H9 (cell line): Measurements from ENCODE around the gene NBEAL2. TPM values are rescaled to one million over a fixed set of nuclear protein-coding genes. Genes with fewer than 3 reads are reported as not detected.

Experiments used
- DNase-seq: peaks from one replicate; pipeline ENCODE4 v3.0.0-alpha.2; 2017
- H2AFZ ChIP-seq: one replicate; pipeline ENCODE4 v1.6.1; 2013; ENCODE audit warnings: mild to moderate bottlenecking, low read length, control low read depth, moderate library complexity
- H2AK5ac ChIP-seq: 2 replicates; pipeline ENCODE4 v1.6.1; 2013; ENCODE audit warnings: low read length, control low read depth, mixed read lengths; ENCODE audit not compliant: insufficient read length
- H2BK120ac ChIP-seq: one replicate; pipeline ENCODE4 v1.6.1; 2013; ENCODE audit warnings: low read depth, mild to moderate bottlenecking, low read length, control low read depth, inconsistent platforms; ENCODE audit not compliant: poor library complexity, severe bottlenecking
- H2BK12ac ChIP-seq: 2 replicates; pipeline ENCODE4 v1.6.1; 2013; ENCODE audit warnings: low read length, control low read depth, mixed read lengths, low read depth; ENCODE audit not compliant: insufficient read length
- H2BK15ac ChIP-seq: 2 replicates; pipeline ENCODE4 v1.6.1; 2013; ENCODE audit warnings: low read depth, low read length, control low read depth
- H2BK20ac ChIP-seq: one replicate; pipeline ENCODE4 v1.6.1; 2013; ENCODE audit warnings: low read depth, mild to moderate bottlenecking, low read length, control low read depth, inconsistent platforms; ENCODE audit not compliant: poor library complexity, severe bottlenecking
- H2BK5ac ChIP-seq: 2 replicates; pipeline ENCODE4 v1.6.1; 2013; ENCODE audit warnings: low read length, control low read depth, mixed read lengths; ENCODE audit not compliant: insufficient read length
- H3K14ac ChIP-seq: 2 replicates; pipeline ENCODE4 v1.6.1; 2013; ENCODE audit warnings: low read length, control low read depth; ENCODE audit not compliant: insufficient read depth
- H3K18ac ChIP-seq: 2 replicates; pipeline ENCODE4 v1.6.1; 2013; ENCODE audit warnings: low read depth, mild to moderate bottlenecking, mixed read lengths, low read length, control low read depth; ENCODE audit not compliant: insufficient read length
- H3K23ac ChIP-seq: 2 replicates; pipeline ENCODE4 v1.6.1; 2013; ENCODE audit warnings: low read length, control low read depth, mixed read lengths, low read depth; ENCODE audit not compliant: insufficient read length
- H3K23me2 ChIP-seq: 2 replicates; pipeline ENCODE4 v1.6.1; 2013; ENCODE audit warnings: low read depth, mild to moderate bottlenecking, mixed read lengths, low read length, control low read depth; ENCODE audit not compliant: insufficient read length, poor library complexity, severe bottlenecking
- H3K27ac ChIP-seq: 2 replicates; pipeline ENCODE4 v1.5.1; 2013; ENCODE audit warnings: low read length, control low read depth, mixed read lengths, low read depth; ENCODE audit not compliant: insufficient read length
- H3K27me3 ChIP-seq: 2 replicates; pipeline ENCODE4 v1.6.1; 2013; ENCODE audit warnings: low read length, control low read depth, inconsistent platforms; ENCODE audit not compliant: insufficient read depth
- H3K4ac ChIP-seq: 2 replicates; pipeline ENCODE4 v1.6.1; 2013; ENCODE audit warnings: low read depth, mild to moderate bottlenecking, control low read depth, inconsistent platforms, low read length, moderate library complexity
- H3K4me1 ChIP-seq: 2 replicates; pipeline ENCODE4 v1.6.1; 2013; ENCODE audit warnings: low read length, control low read depth, inconsistent platforms; ENCODE audit not compliant: insufficient read depth
- H3K4me2 ChIP-seq: 2 replicates; pipeline ENCODE4 v1.6.1; 2013; ENCODE audit warnings: low read length, control low read depth, mixed read lengths; ENCODE audit not compliant: insufficient read length, insufficient read depth
- H3K56ac ChIP-seq: 2 replicates; pipeline ENCODE4 v1.6.1; 2013; ENCODE audit warnings: low read depth, mild to moderate bottlenecking, mixed read lengths, low read length, control low read depth; ENCODE audit not compliant: insufficient read length
- H3K79me1 ChIP-seq: 2 replicates; pipeline ENCODE4 v1.6.1; 2013; ENCODE audit warnings: low read depth, mild to moderate bottlenecking, moderate library complexity, low read length, control low read depth, inconsistent platforms; ENCODE audit not compliant: insufficient read depth, poor library complexity, severe bottlenecking
- H3K79me2 ChIP-seq: 2 replicates; pipeline ENCODE4 v1.6.1; 2013; ENCODE audit warnings: low read length, control low read depth, inconsistent platforms; ENCODE audit not compliant: insufficient read depth
- H3K9ac ChIP-seq: 2 replicates; pipeline ENCODE4 v1.6.1; 2013; ENCODE audit warnings: low read length, control low read depth, mixed read lengths; ENCODE audit not compliant: insufficient read length; ENCODE audit errors: extremely low read depth
- H3K9me3 ChIP-seq: one replicate; pipeline ENCODE4 v1.6.1; 2013; ENCODE audit warnings: low read depth, low read length, inconsistent platforms; ENCODE audit not compliant: control insufficient read depth
- H3T11ph ChIP-seq: one replicate; pipeline ENCODE4 v1.6.1; 2013; ENCODE audit warnings: mild to moderate bottlenecking, low read length, control low read depth, inconsistent platforms
- H4K20me1 ChIP-seq: one replicate; pipeline ENCODE4 v1.6.1; 2013; ENCODE audit not compliant: control insufficient read depth, insufficient read length, insufficient read depth
- H4K5ac ChIP-seq: 2 replicates; pipeline ENCODE4 v1.6.1; 2013; ENCODE audit warnings: low read depth, mild to moderate bottlenecking, mixed read lengths, low read length, control low read depth; ENCODE audit not compliant: insufficient read length
- H4K8ac ChIP-seq: replicated peaks from 2 replicates; pipeline ENCODE4 v1.6.1; 2013; ENCODE audit warnings: low read length, control low read depth, mixed read lengths, low read depth; ENCODE audit not compliant: insufficient read length
- H4K91ac ChIP-seq: 2 replicates; pipeline ENCODE4 v1.6.1; 2013; ENCODE audit warnings: low read depth, mild to moderate bottlenecking, moderate library complexity, mixed read lengths, low read length, control low read depth; ENCODE audit not compliant: insufficient read length
- H3K27ac Mint-ChIP-seq, 3 experiments: 2 replicates in 2 of 3; 3 replicates in 1 of 3; pipeline ENCODE4 v1.8.0; 2020 to 2021; ENCODE audit warnings: mixed read lengths in 3 of 3, mild to moderate bottlenecking in 1 of 3, moderate library complexity in 1 of 3
- H3K27me3 Mint-ChIP-seq: 2 replicates; pipeline ENCODE4 v1.8.0; 2021; ENCODE audit warnings: low read depth, mild to moderate bottlenecking, moderate library complexity, mixed read lengths
- H3K36me3 Mint-ChIP-seq, 3 experiments: 2 replicates in 2 of 3; 3 replicates in 1 of 3; pipeline ENCODE4 v1.8.0; 2020 to 2021; ENCODE audit warnings: low read depth in 3 of 3, mixed read lengths in 3 of 3; ENCODE audit not compliant: insufficient read depth in 1 of 3
- H3K4me1 Mint-ChIP-seq, 2 experiments: 2 replicates each; pipeline ENCODE4 v1.8.0; 2020; ENCODE audit warnings: mixed read lengths in 2 of 2
- H3K4me3 Mint-ChIP-seq, 2 experiments: 2 replicates in 1 of 2; 3 replicates in 1 of 2; pipeline ENCODE4 v1.8.0; 2020 to 2021; ENCODE audit warnings: mild to moderate bottlenecking in 2 of 2, mixed read lengths in 2 of 2, moderate library complexity in 1 of 2
- H3K9me3 Mint-ChIP-seq, 2 experiments: 2 replicates in 1 of 2; 3 replicates in 1 of 2; pipeline ENCODE4 v1.8.0; 2020; ENCODE audit warnings: mild to moderate bottlenecking in 2 of 2, mixed read lengths in 2 of 2, moderate library complexity in 1 of 2
- WGBS: extraction: QIAGEN DNeasy Blood & Tissue Kit; methylation state at CpG from one replicate; pipeline ENCODE4 v1.1.7; 2013; ENCODE audit warnings: missing lambda C conversion rate, low lambda C conversion rate, mixed read lengths; ENCODE audit not compliant: insufficient read length; ENCODE audit errors: extremely low coverage; 5-methylcytosine and 5-hydroxymethylcytosine counted together
- total RNA-seq: library from RNA; stranded (reverse); gene quantifications from 2 replicates; pipeline ENCODE4 v1.2.1, GENCODE V29; 2021
- TF ChIP-seq, protein P1 (sequence below): fragments of 200-600 bp; sonication (generic); conservative IDR thresholded peaks from 3 replicates; pipeline ENCODE4 v1.8.0; 2021; ENCODE audit warnings: antibody characterized with exemption, mild to moderate bottlenecking

The NBEAL2 gene
- total RNA-seq, 1 experiment from 2014 or later, result 52.1 TPM

DNA sequence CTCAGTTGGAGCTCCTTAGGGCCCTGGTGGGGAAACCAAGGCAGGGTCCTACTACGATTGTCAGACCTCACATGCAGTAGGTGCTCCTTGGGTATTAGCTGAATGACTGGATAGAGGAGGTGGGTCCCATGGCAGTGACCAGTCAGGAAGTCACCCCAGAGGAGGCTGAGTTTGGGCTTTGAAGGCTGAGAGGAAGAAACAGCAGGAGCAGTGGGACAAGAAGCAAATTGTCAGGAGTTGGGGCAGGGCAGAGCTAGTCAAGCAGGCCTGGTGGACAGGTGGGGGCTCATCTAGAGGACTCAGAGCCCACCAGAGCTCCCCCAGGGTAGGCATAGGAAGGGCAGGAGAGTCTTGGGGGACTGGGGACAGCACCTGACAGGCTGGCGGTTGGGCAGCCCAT lies 3.1 kb downstream of the NBEAL2 start:
- peaks cover 0 to 1% (median 0%) of the 10 kb centered on the region in 3 experiments; a peak in 3 of 7 replicates for H3K36me3 Mint-ChIP-seq
- no peak overlapping the region for H3K4me3 Mint-ChIP-seq
- Histone ChIP-seq H4K91ac (no peak overlapping the region), H2BK12ac (no peak overlapping the region), H3K23ac (no peak overlapping the region), H3K27me3 (peaks cover 4% of the 10 kb centered on the region; the same call in 1 of the 2 replicates), H2AFZ (no peak overlapping the region), H4K20me1 (no peaks in the 10 kb centered on the region), H2BK120ac (no peak overlapping the region), H3K79me2 (peaks cover 4% of the 10 kb centered on the region; the same call in 1 of the 2 replicates), H4K5ac (no peak overlapping the region), H4K8ac (no peak overlapping the region), H3K14ac (no peak overlapping the region; the same call in 1 of the 2 replicates), H3K4me2 (no peak overlapping the region), H3K4ac (no peak overlapping the region), H3K9ac (no peak overlapping the region), H2BK15ac (no peak overlapping the region), H3T11ph (no peak overlapping the region), H3K4me1 (peaks cover 4% of the 10 kb centered on the region; the same call in 1 of the 2 replicates), H3K27ac (no peak overlapping the region), H3K23me2 (peaks cover 6% of the 10 kb centered on the region), H3K9me3 (no peaks in the 10 kb centered on the region), H3K56ac (no peak overlapping the region), H3K18ac (no peak overlapping the region), H2BK20ac (no peak overlapping the region), H2BK5ac (no peak overlapping the region), H3K79me1 (no peaks in the 10 kb centered on the region), H2AK5ac (no peak overlapping the region)
- peaks cover 41 to 51% of the 10 kb centered on the region in 2 experiments for H3K4me1 Mint-ChIP-seq
- TF ChIP-seq, protein P1, sequence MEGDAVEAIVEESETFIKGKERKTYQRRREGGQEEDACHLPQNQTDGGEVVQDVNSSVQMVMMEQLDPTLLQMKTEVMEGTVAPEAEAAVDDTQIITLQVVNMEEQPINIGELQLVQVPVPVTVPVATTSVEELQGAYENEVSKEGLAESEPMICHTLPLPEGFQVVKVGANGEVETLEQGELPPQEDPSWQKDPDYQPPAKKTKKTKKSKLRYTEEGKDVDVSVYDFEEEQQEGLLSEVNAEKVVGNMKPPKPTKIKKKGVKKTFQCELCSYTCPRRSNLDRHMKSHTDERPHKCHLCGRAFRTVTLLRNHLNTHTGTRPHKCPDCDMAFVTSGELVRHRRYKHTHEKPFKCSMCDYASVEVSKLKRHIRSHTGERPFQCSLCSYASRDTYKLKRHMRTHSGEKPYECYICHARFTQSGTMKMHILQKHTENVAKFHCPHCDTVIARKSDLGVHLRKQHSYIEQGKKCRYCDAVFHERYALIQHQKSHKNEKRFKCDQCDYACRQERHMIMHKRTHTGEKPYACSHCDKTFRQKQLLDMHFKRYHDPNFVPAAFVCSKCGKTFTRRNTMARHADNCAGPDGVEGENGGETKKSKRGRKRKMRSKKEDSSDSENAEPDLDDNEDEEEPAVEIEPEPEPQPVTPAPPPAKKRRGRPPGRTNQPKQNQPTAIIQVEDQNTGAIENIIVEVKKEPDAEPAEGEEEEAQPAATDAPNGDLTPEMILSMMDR, result no peak
- H3K27me3 Mint-ChIP-seq, result peaks cover 3% of the 10 kb centered on the region; the same call in 1 of the 2 replicates
- peak overlapping the region in 1 of 3 experiments; percentile 85; a peak in 1 of 7 replicates for H3K27ac Mint-ChIP-seq
- no CpG with 5 or more reads among the region's 2 CpGs for WGBS
- no peaks in the 10 kb centered on the region for H3K9me3 Mint-ChIP-seq
- DNase-seq, result no peak
